Measurements from ENCODE around the gene ZNF561. TPM values are rescaled to one million over a fixed set of nuclear protein-coding genes. Genes with fewer than 3 reads are reported as not detected.
"Not testable (repeated sequence)": the region's sequence is repeated elsewhere in the genome, so short reads cannot be mapped to it uniquely, and the experiment has no call there.

Gene ZNF561
- total RNA-seq: 10 to 100 TPM; 13.6 to 15.2 TPM

GRCh38 chr19:9621156-9622037 is at the start of gene ZNF561:
TSS of gene ZNF561 (minus strand) at chr19:9621232. CDS start at chr19:9619456, 1,776 bp downstream.
- peak; percentile 83 for DNase-seq (ENCODE audit: low spot score)
- H3K36me3 ChIP-seq: peaks cover 30% of the 10 kb centered on the region
- H3K27me3 ChIP-seq: no peaks in the 10 kb centered on the region
- peaks cover 0 to 22% of the 10 kb centered on the region in 2 donors for H3K4me1 ChIP-seq
- TF ChIP-seq CTCF (IDR thresholded peaks at IDR 0.05): no peak
- no peaks in the 10 kb centered on the region for H3K9me3 ChIP-seq
- H3K27ac ChIP-seq: peak within 1 kb of the TSS; percentile 92 to 93
- H3K4me3 ChIP-seq: peak within 1 kb of the TSS; percentile 90 to 93

DNA sequence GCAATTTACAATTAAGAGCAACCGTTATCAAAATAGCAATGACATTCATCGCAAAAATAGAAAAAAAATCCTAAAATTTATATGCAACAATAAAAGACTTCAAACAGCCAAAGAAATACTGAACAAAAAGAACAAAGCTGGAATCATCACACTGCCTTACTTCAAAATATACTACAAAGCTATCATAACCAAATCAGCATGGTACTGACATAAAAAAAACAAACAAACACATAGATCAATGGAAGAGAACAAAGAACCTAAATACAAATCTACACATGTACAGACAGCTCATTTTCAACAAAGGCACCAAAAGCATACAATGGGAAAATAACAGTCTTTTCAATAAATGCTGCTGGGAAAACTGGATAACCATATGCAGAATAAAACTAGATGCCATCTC is 47.5 kb upstream of the ZNF561 start:
- H3K27ac ChIP-seq: no peak overlapping the region
- TF ChIP-seq CTCF (IDR thresholded peaks at IDR 0.05): no peak
- H3K27me3 ChIP-seq: no peaks in the 10 kb centered on the region
- no peak for DNase-seq (ENCODE audit: low spot score)
- H3K9me3 ChIP-seq: peaks cover 0 to 20% of the 10 kb centered on the region in 2 donors
- no peak overlapping the region for H3K4me3 ChIP-seq
- H3K4me1 ChIP-seq: peaks cover 0 to 4% of the 10 kb centered on the region in 2 donors
- peaks cover 9% of the 10 kb centered on the region for H3K36me3 ChIP-seq

DNA sequence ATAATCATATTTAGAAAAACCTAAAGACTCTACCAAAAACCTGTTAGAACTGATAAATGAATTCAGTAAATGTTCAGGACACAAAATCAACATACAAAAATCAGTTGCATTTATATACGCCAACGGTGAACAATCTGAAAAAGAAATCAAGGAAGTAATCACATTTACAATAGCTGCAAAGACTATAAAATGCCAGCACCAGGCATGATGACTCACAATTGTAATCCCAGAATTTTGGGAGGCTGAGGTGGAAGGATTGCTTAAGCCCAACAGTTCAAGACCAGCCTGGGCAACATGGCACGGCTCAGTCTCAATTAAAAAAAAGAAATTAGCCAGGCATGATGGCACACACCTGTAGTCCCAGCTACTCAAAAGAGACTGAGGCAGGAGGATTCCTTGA is 46.9 kb upstream of the ZNF561 start:
- H3K27ac ChIP-seq: no peak overlapping the region
- H3K4me3 ChIP-seq: no peak overlapping the region
- H3K36me3 ChIP-seq: peaks cover 9% of the 10 kb centered on the region
- peaks cover 0 to 5% of the 10 kb centered on the region in 2 donors for H3K4me1 ChIP-seq
- TF ChIP-seq CTCF (IDR thresholded peaks at IDR 0.05): no peak
- H3K9me3 ChIP-seq: peaks cover 0 to 13% of the 10 kb centered on the region in 2 donors
- no peaks in the 10 kb centered on the region for H3K27me3 ChIP-seq
- DNase-seq (ENCODE audit: low spot score): no peak

- Histone ChIP-seq H3K36me3 (peaks cover 55% of the 10 kb centered on the region), H3K4me1 (peaks cover 0 to 9% of the 10 kb centered on the region in 2 donors), H3K9me3 (peaks cover 4 to 8% of the 10 kb centered on the region in 2 donors), H3K4me3 (no peak overlapping the region), H3K27me3 (no peaks in the 10 kb centered on the region), H3K27ac (no peak overlapping the region)
- TF ChIP-seq CTCF (IDR thresholded peaks at IDR 0.05): no peak
- DNase-seq (ENCODE audit: low spot score): no peak
Observed at GRCh38 chr19:9658769-9659168, 37.7 kb upstream of the ZNF561 start.

DNA sequence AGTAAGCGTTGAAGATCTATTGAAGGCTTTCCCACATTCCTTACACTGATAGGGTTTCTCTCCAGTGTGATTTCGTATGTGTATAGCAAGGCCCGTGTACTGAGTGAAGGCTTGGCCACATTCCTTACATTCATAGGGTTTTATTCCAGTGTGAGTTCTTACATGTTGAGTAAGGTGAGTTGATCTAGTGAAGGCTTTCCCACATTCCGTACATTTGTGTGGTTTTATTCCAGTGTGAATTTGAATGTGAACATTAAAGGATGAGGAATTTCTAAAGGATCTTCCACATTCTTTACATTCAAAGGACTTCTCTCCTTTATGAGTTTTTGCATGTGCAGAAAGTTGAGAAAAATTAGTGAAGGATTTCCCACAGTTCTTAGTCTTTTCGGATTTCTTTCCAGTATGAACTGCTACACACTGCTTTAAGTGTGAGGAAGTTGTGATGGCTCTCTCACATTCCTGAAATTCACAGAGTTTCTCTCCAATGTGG is 32.1 kb upstream of the ZNF561 start:
- H3K4me1 ChIP-seq; DNase-seq (ENCODE audit: low spot score); H3K4me3 ChIP-seq; H3K27ac ChIP-seq; H3K27me3 ChIP-seq: not testable (repeated sequence)
- peaks cover 73% of the 10 kb centered on the region for H3K36me3 ChIP-seq
- peaks cover 6 to 36% of the 10 kb centered on the region in 2 donors for H3K9me3 ChIP-seq

DNA sequence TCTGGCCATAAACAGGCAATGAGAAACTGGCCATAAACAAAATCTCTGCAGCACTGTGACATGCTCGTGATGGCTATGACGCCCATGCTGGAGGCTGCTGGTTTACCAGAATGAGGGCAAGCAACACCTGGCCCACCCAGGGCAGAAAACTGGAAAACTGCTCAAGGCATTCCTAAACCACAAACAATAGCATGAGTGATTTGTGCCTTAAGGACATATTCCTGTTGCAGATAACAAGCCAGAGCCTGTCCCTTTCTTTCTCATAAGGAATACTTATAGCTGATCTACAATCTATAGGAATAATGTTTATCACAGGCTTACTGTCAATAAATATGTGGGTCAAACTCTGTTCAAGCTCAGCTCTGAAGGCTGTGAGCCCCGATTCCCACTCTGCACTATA is 30.4 kb upstream of the ZNF561 start:
- H3K27me3 ChIP-seq; H3K27ac ChIP-seq; DNase-seq (ENCODE audit: low spot score); H3K4me1 ChIP-seq; H3K4me3 ChIP-seq: not testable (repeated sequence)
- peaks cover 6 to 36% of the 10 kb centered on the region in 2 donors for H3K9me3 ChIP-seq
- peaks cover 60% of the 10 kb centered on the region for H3K36me3 ChIP-seq

All from right atrium auricular region (tissue), 2 donors.